HL-60 (cell line): ENCODE data around the gene NTRK2.

Experiments used
- POLR2AphosphoS5 ChIP-seq: IDR thresholded peaks from 2 replicates; pipeline ENCODE4 v1.6.1; 2012; ENCODE audit warnings: low read depth
- TF ChIP-seq, protein P1 (sequence below): IDR thresholded peaks from one replicate; pipeline ENCODE4 v1.5.1; 2011; ENCODE audit warnings: low read length, control low read depth, inconsistent platforms; ENCODE audit not compliant: insufficient read depth

DNA sequence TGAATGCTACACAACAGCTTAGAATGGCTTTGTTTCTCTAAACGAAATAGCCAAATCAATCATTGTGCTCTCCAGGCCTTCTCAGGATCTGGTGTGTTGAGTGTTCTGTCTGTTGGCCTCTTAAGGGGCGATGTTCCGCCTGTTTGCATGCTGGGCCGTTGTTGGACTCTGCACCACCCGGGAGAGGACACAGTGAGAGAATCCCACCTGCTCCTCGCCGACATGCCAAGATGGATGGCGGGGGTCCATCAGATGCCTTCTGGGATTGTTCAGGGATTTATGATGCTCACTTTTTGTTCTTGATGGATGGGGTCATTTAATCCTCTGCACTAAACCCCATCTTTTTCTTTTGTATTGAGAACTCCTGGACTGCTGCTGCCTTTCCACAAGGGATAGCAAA is 159.9 kb downstream of the NTRK2 start:
- TF ChIP-seq, protein P1, sequence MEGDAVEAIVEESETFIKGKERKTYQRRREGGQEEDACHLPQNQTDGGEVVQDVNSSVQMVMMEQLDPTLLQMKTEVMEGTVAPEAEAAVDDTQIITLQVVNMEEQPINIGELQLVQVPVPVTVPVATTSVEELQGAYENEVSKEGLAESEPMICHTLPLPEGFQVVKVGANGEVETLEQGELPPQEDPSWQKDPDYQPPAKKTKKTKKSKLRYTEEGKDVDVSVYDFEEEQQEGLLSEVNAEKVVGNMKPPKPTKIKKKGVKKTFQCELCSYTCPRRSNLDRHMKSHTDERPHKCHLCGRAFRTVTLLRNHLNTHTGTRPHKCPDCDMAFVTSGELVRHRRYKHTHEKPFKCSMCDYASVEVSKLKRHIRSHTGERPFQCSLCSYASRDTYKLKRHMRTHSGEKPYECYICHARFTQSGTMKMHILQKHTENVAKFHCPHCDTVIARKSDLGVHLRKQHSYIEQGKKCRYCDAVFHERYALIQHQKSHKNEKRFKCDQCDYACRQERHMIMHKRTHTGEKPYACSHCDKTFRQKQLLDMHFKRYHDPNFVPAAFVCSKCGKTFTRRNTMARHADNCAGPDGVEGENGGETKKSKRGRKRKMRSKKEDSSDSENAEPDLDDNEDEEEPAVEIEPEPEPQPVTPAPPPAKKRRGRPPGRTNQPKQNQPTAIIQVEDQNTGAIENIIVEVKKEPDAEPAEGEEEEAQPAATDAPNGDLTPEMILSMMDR, result no peak
- no peak for TF ChIP-seq POLR2AphosphoS5
